ENCODE results near the gene CRELD1. TPM values are rescaled to one million over a fixed set of nuclear protein-coding genes. Genes with fewer than 3 reads are reported as not detected.
"Not testable (repeated sequence)": the region's sequence is repeated elsewhere in the genome, so short reads cannot be mapped to it uniquely, and the experiment has no call there.

Gene CRELD1
- total RNA-seq, 4 donors from 2014 or later = 10.8 to 17.0 (median 13.8) TPM

GRCh38 chr3:9897408-9898372 is 35.9 kb upstream of the CRELD1 start:
- TF ChIP-seq, protein P1, sequence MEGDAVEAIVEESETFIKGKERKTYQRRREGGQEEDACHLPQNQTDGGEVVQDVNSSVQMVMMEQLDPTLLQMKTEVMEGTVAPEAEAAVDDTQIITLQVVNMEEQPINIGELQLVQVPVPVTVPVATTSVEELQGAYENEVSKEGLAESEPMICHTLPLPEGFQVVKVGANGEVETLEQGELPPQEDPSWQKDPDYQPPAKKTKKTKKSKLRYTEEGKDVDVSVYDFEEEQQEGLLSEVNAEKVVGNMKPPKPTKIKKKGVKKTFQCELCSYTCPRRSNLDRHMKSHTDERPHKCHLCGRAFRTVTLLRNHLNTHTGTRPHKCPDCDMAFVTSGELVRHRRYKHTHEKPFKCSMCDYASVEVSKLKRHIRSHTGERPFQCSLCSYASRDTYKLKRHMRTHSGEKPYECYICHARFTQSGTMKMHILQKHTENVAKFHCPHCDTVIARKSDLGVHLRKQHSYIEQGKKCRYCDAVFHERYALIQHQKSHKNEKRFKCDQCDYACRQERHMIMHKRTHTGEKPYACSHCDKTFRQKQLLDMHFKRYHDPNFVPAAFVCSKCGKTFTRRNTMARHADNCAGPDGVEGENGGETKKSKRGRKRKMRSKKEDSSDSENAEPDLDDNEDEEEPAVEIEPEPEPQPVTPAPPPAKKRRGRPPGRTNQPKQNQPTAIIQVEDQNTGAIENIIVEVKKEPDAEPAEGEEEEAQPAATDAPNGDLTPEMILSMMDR (IDR thresholded peaks at IDR 0.05) = no peak
- no peak for TF ChIP-seq POLR2A (IDR thresholded peaks at IDR 0.05)
- Histone ChIP-seq H3K4me1 (peaks cover 11 to 52% (median 31%) of the 10 kb centered on the region in 3 donors), H3K36me3 (peaks cover 7 to 11% (median 9%) of the 10 kb centered on the region in 3 donors), H3K27ac (peak overlapping the region in 3 of 4 donors; percentile 39 to 58 (median 51)), H3K9me3 (no peaks in the 10 kb centered on the region), H3K4me3 (no peak overlapping the region), H3K27me3 (no peaks in the 10 kb centered on the region)
- intact Hi-C loops (cut with DNase I) = no loop called here
- 67 to 68% methylated on average over 3 to 4 of the region's 4 CpGs for WGBS, 2 donors
- no peak for DNase-seq

GRCh38 chr3:9898467-9899241 is 35.0 kb upstream of the CRELD1 start:
- intact Hi-C loops (cut with DNase I) = no loop called here
- H3K27me3 ChIP-seq = no peaks in the 10 kb centered on the region
- 48 to 77% methylated on average over 5 to 8 of the region's 8 CpGs for WGBS, 2 donors
- TF ChIP-seq, protein P1 (IDR thresholded peaks at IDR 0.05) = no peak
- no peak for TF ChIP-seq POLR2A (IDR thresholded peaks at IDR 0.05)
- peaks cover 11 to 52% (median 26%) of the 10 kb centered on the region in 3 donors for H3K4me1 ChIP-seq
- DNase-seq = no peak
- H3K36me3 ChIP-seq = peaks cover 0 to 1% (median 0%) of the 10 kb centered on the region in 3 donors
- peak overlapping the region in 3 of 4 donors; percentile 39 to 58 (median 51) for H3K27ac ChIP-seq
- H3K4me3 ChIP-seq = no peak overlapping the region
- no peaks in the 10 kb centered on the region for H3K9me3 ChIP-seq

- Histone ChIP-seq H3K4me1 (peaks cover 11 to 52% (median 25%) of the 10 kb centered on the region in 3 donors), H3K4me3 (no peak overlapping the region), H3K9me3 (no peaks in the 10 kb centered on the region), H3K27me3 (no peaks in the 10 kb centered on the region), H3K27ac (no peak overlapping the region), H3K36me3 (no peaks in the 10 kb centered on the region)
- 46 to 65% methylated on average over 3 of the region's 3 CpGs for WGBS, 2 donors
- TF ChIP-seq, protein P1 (IDR thresholded peaks at IDR 0.05) = no peak
- no peak for TF ChIP-seq POLR2A (IDR thresholded peaks at IDR 0.05)
- intact Hi-C loops (cut with DNase I) = no loop called here
- DNase-seq = no peak
Measured at GRCh38 chr3:9899289-9899791, 34.3 kb upstream of the CRELD1 start.

DNA sequence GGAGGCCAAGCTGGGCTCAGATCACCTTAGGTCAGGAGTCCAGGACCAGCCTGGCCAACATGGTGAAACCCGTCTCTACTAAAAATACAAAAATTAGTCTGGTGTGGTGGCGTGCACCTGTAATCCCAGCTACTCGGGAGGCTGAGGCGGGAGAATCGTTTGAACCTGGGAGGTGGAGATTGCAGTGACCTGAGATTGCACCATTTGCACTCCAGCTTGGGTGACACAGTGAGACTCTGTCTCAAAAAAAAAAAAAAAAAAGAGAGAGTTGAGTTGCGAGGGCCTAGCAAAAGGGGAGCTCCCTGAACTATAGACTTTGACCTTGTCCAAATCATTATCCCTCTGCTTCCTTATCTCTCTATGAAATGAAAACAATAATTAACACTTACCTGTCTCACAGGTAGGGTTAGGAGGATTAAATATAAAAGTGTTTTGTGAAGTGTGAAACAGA is 32.6 kb upstream of the CRELD1 start:
- WGBS, 2 donors = 90 to 96% methylated on average over 6 of the region's 6 CpGs
- intact Hi-C loops (cut with DNase I) = not testable (repeated sequence)

DNA sequence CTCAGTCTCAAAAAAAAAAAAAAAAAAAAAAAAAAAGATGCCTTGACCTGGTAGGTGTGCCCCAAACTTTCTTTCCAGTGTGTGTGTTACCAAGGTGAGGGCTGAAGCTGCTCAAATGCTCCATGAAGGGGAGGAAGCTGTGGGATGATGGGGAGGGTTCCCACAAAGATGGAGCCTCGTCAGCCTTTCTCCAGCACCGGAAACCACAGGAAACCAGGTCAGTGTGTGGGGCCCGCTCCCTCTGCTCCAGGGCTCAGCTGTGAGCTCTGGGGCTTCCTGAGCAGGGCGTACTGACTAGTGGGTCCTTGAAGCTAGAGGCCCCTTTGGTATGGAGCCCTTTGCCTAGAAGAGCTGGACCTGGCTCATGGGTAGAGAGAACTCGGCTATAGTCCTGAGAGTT is 31.7 kb upstream of the CRELD1 start:
- Histone ChIP-seq H3K9me3 (no peaks in the 10 kb centered on the region), H3K27ac (peak overlapping the region in 3 of 4 donors; percentile 77 to 83 (median 81)), H3K36me3 (peaks cover 0 to 11% (median 0%) of the 10 kb centered on the region in 3 donors), H3K27me3 (no peaks in the 10 kb centered on the region), H3K4me3 (no peak overlapping the region), H3K4me1 (peaks cover 11 to 53% (median 25%) of the 10 kb centered on the region in 3 donors)
- no peak for DNase-seq
- TF ChIP-seq, protein P1 (IDR thresholded peaks at IDR 0.05) = no peak
- TF ChIP-seq POLR2A (IDR thresholded peaks at IDR 0.05) = no peak
- intact Hi-C loops (cut with DNase I) = no loop called here
- 45 to 70% methylated on average over 2 to 4 of the region's 5 CpGs for WGBS, 2 donors

More for the DNA sequence above, 32.6 kb upstream of the CRELD1 start:
- H3K36me3 ChIP-seq, H3K9me3 ChIP-seq, H3K27ac ChIP-seq, H3K27me3 ChIP-seq, DNase-seq, H3K4me3 ChIP-seq: not testable (repeated sequence)
- H3K4me1 ChIP-seq = peaks cover 11 to 56% (median 25%) of the 10 kb centered on the region in 3 donors

All from esophagus squamous epithelium (tissue), 5 donors.